Ectodermal cell (in vitro differentiated cells): Measurements from ENCODE around the gene RFFL.
"Not testable (repeated sequence)": the region's sequence is repeated elsewhere in the genome, so short reads cannot be mapped to it uniquely, and the experiment has no call there.

Source experiments
- H3K27ac ChIP-seq: 2 replicates; pipeline ENCODE4 v1.7.0; 2013; ENCODE audit warnings: mild to moderate bottlenecking, low read depth, low read length; ENCODE audit not compliant: insufficient read depth, poor library complexity, severe bottlenecking
- H3K27me3 ChIP-seq: 2 replicates; pipeline ENCODE4 v1.7.0; 2013; ENCODE audit warnings: mild to moderate bottlenecking, low read length; ENCODE audit not compliant: insufficient read depth, control insufficient read depth, poor library complexity, severe bottlenecking
- H3K36me3 ChIP-seq: one replicate; pipeline ENCODE4 v1.7.0; 2013; ENCODE audit warnings: low read length; ENCODE audit not compliant: control insufficient read depth, insufficient read depth
- H3K4me1 ChIP-seq: one replicate; pipeline ENCODE4 v1.7.0; 2013; ENCODE audit warnings: low read length; ENCODE audit not compliant: control insufficient read depth, insufficient read depth
- H3K4me3 ChIP-seq: 2 replicates; pipeline ENCODE4 v1.7.0; 2013; ENCODE audit warnings: low read depth, low read length, control low read depth; ENCODE audit not compliant: insufficient read depth
- H3K9me3 ChIP-seq: 2 replicates; pipeline ENCODE4 v1.7.0; 2013; ENCODE audit warnings: mild to moderate bottlenecking, low read length, moderate library complexity; ENCODE audit not compliant: control insufficient read depth
- WGBS, 2 experiments: methylation state at CpG; one replicate each; pipeline ENCODE4 v1.1.7; 2013; ENCODE audit warnings: missing lambda C conversion rate in 2 of 2; 5-methylcytosine and 5-hydroxymethylcytosine counted together

The RFFL gene

GRCh38 chr17:35028531-35029262 lies 34.8 kb downstream of the RFFL start:
- no peaks in the 10 kb centered on the region for H3K4me1 ChIP-seq
- H3K27me3 ChIP-seq: no peaks in the 10 kb centered on the region
- H3K36me3 ChIP-seq: no peaks in the 10 kb centered on the region
- H3K9me3 ChIP-seq: no peaks in the 10 kb centered on the region
- no peak overlapping the region for H3K27ac ChIP-seq
- WGBS, 2 experiments: 90 to 94% methylated on average over 3 of the region's 3 CpGs
- H3K4me3 ChIP-seq: no peak overlapping the region

- H3K27ac ChIP-seq, H3K27me3 ChIP-seq, H3K4me1 ChIP-seq, H3K9me3 ChIP-seq, H3K36me3 ChIP-seq, H3K4me3 ChIP-seq: not testable (repeated sequence)
- 91 to 96% methylated on average over 4 of the region's 4 CpGs for WGBS, 2 experiments
Measured at GRCh38 chr17:35028097-35028496, 35.4 kb downstream of the RFFL start.

DNA sequence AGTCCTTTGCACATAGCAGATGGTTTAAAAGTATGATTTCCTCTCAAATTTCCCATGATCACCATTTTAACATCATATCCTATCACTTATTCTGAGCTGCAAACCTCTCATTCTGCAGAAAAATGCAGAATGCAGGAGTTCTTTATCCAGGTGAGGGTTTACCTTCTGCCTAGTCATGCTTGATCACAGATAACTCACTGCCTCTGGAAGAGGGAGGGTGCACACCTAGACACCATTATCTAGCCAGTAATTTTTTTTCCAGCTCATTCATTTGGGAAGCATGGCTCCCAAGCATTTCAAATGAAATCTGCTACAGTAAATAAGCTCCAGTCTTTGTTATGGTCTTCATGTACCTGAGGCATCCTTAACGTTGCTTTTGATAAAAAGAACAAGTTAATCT lies 38.0 kb downstream of the RFFL start:
- 88 to 95% methylated on average over 1 of the region's 1 CpG for WGBS, 2 experiments
- Histone ChIP-seq H3K27me3 (no peaks in the 10 kb centered on the region), H3K4me1 (no peaks in the 10 kb centered on the region), H3K27ac (no peak overlapping the region), H3K9me3 (no peaks in the 10 kb centered on the region), H3K4me3 (no peak overlapping the region), H3K36me3 (no peaks in the 10 kb centered on the region)

GRCh38 chr17:35023538-35023937 lies 40.0 kb downstream of the RFFL start:
- Histone ChIP-seq H3K27me3 (no peaks in the 10 kb centered on the region), H3K4me3 (no peak overlapping the region), H3K9me3 (no peaks in the 10 kb centered on the region), H3K36me3 (no peaks in the 10 kb centered on the region), H3K4me1 (no peaks in the 10 kb centered on the region), H3K27ac (no peak overlapping the region)
- 93 to 95% methylated on average over 3 of the region's 3 CpGs for WGBS, 2 experiments

DNA sequence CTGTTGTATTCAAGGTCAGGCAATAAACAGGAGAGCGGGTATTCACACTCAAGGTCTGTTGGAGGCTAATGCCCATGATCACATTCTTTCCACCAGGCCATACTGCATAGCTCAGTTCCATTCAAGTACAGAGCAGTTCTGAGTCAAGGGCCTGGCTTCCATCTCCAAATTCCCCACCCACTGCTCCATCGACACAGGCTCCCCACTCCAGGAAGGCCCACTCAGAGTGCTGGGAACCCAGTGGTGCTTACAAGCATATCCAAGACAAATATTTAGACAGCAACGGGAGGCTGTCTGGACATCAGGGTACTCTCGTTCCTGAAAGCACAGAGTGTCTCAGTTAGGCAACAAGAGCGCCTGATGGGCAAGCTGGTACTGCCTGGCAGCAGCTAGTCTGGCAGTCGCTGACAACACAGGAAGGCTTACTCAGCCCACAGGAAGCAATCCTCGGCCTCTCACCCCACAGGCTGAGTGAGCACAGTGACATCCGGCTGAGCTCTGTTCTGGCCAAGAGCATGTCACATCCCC lies 40.9 kb downstream of the RFFL start:
- H3K36me3 ChIP-seq: no peaks in the 10 kb centered on the region
- no peaks in the 10 kb centered on the region for H3K27me3 ChIP-seq
- no peak overlapping the region for H3K27ac ChIP-seq
- no peaks in the 10 kb centered on the region for H3K9me3 ChIP-seq
- H3K4me1 ChIP-seq: no peaks in the 10 kb centered on the region
- no peak overlapping the region for H3K4me3 ChIP-seq
- WGBS, 2 experiments: 89 to 90% methylated on average over 8 of the region's 8 CpGs

- Histone ChIP-seq H3K4me1 (no peaks in the 10 kb centered on the region), H3K4me3 (no peak overlapping the region), H3K27ac (no peak overlapping the region), H3K27me3 (no peaks in the 10 kb centered on the region), H3K36me3 (no peaks in the 10 kb centered on the region), H3K9me3 (no peaks in the 10 kb centered on the region)
- WGBS, 2 experiments: 94 to 95% methylated on average over 10 to 11 of the region's 11 CpGs
Measured at GRCh38 chr17:35021520-35022380, 41.8 kb downstream of the RFFL start.

- Histone ChIP-seq H3K4me1 (peaks cover 3% of the 10 kb centered on the region), H3K4me3 (no peak overlapping the region), H3K9me3 (no peaks in the 10 kb centered on the region), H3K27ac (no peak overlapping the region), H3K27me3 (no peaks in the 10 kb centered on the region), H3K36me3 (no peaks in the 10 kb centered on the region)
- 91 to 92% methylated on average over 6 of the region's 6 CpGs for WGBS, 2 experiments
Measured at GRCh38 chr17:35019386-35020179, 43.9 kb downstream of the RFFL start.

- Histone ChIP-seq H3K4me3 (no peak overlapping the region), H3K27me3 (no peaks in the 10 kb centered on the region), H3K4me1 (peaks cover 6% of the 10 kb centered on the region), H3K27ac (no peak overlapping the region), H3K36me3 (no peaks in the 10 kb centered on the region), H3K9me3 (no peaks in the 10 kb centered on the region)
- WGBS, 2 experiments: 89 to 98% methylated on average over 2 of the region's 2 CpGs
Measured at GRCh38 chr17:35018814-35019213, 44.7 kb downstream of the RFFL start.

DNA sequence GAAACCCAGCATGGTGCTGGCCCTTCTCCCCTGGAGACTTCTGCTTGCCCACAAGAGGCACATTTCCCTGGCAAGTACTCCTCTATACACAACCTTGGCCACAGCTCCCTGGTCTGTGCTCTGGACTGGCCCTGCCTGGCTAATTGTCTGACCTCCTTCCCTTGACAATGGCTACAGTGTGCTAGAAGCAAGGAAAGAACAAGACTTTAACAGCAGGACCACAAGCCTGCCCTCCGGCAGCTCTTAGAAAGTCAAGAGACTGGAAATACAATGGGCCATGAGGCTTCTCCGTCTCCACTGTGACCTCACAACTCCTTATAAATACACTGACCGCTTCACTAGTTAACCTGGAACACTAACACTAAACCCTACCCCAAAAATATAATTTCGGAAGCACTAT lies 46.5 kb downstream of the RFFL start:
- Histone ChIP-seq H3K9me3 (no peaks in the 10 kb centered on the region), H3K27me3 (no peaks in the 10 kb centered on the region), H3K36me3 (no peaks in the 10 kb centered on the region), H3K4me1 (peaks cover 6% of the 10 kb centered on the region), H3K27ac (no peak overlapping the region), H3K4me3 (no peak overlapping the region)
- 90 to 92% methylated on average over 4 of the region's 4 CpGs for WGBS, 2 experiments

DNA sequence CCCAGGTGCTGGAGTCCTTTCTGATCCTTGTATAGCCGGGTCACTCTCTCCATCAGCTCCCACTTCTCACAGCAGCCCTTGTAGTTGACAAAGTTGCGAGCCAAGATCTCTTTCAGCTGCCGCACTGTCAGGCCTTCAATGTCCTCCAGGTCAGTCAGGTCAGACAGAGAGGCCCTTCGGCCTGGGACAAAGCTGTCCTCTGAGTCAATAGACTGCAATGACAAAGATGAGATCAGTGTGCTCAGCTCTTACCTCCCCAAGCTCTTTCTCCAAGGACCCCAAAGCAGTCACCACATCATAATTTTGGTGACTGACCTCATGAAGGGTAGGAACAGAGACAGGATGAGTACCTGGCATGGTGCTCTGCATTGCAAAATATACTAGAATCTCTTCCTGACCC lies 47.1 kb downstream of the RFFL start:
- no peaks in the 10 kb centered on the region for H3K27me3 ChIP-seq
- H3K4me1 ChIP-seq: peaks cover 6% of the 10 kb centered on the region
- no peak overlapping the region for H3K27ac ChIP-seq
- no peak overlapping the region for H3K4me3 ChIP-seq
- no peaks in the 10 kb centered on the region for H3K9me3 ChIP-seq
- 94 to 96% methylated on average over 4 of the region's 4 CpGs for WGBS, 2 experiments
- H3K36me3 ChIP-seq: no peaks in the 10 kb centered on the region
